Liver (tissue), 3 donors: ENCODE results near the gene MTPN.

Experiments
- CTCF ChIP-seq: fragments of 150-350 bp; IDR thresholded peaks from 2 replicates; pipeline ENCODE4 v1.5.1; 2017; ENCODE audit warnings: improper control_type of control experiment, low read depth, low read length; ENCODE audit not compliant: missing input control
- HNF4G ChIP-seq: IDR thresholded peaks from 2 replicates; pipeline ENCODE4 v1.6.1; 2016; ENCODE audit warnings: antibody characterized with exemption
- JUND ChIP-seq, 2 donors: IDR thresholded peaks; 2 replicates each; pipeline ENCODE4 v1.6.1; 2016; ENCODE audit warnings: antibody characterized with exemption in 2 of 2
- MAX ChIP-seq: IDR thresholded peaks from 2 replicates; pipeline ENCODE4 v1.6.1; 2016; ENCODE audit warnings: antibody characterized with exemption
- RAD21 ChIP-seq, 2 donors: IDR thresholded peaks; 2 replicates each; pipeline ENCODE4 v1.6.1; 2016; ENCODE audit warnings: antibody characterized with exemption in 2 of 2, mild to moderate bottlenecking in 2 of 2
- REST ChIP-seq: IDR thresholded peaks from 2 replicates; pipeline ENCODE4 v1.6.1; 2016; ENCODE audit warnings: antibody characterized with exemption, mild to moderate bottlenecking
- TAF1 ChIP-seq: conservative IDR thresholded peaks from 2 replicates; pipeline ENCODE4 v1.6.1; 2016; ENCODE audit warnings: antibody characterized with exemption, mild to moderate bottlenecking
- YY1 ChIP-seq: IDR thresholded peaks from 2 replicates; pipeline ENCODE4 v1.6.1; 2016; ENCODE audit warnings: antibody characterized with exemption, mild to moderate bottlenecking
- ZBTB33 ChIP-seq: IDR thresholded peaks from 2 replicates; pipeline ENCODE4 v1.6.1; 2016; ENCODE audit warnings: antibody characterized with exemption
- donor health status: healthy.
- donor health status: healthy.

- TF ChIP-seq CTCF: no peak
- TF ChIP-seq MAX: no peak
- TF ChIP-seq REST: no peak
- TF ChIP-seq HNF4G: no peak
- no peak for TF ChIP-seq RAD21 (IDR thresholded peaks at IDR 0.05)
- no peak for TF ChIP-seq JUND (IDR thresholded peaks at IDR 0.05)
- no peak for TF ChIP-seq TAF1
- no peak for TF ChIP-seq ZBTB33
- TF ChIP-seq YY1: no peak
Observed at GRCh38 chr7:135911099-135911498, 66.1 kb downstream of the MTPN start.
